ENCODE results near the gene HK1.
"Not testable (repeated sequence)": the region's sequence is repeated elsewhere in the genome, so short reads cannot be mapped to it uniquely, and the experiment has no call there.

The HK1 gene

GRCh38 chr10:69259547-69260243 lies 18.6 kb upstream of the HK1 start:
- no peak for DNase-seq

- DNase-seq: no peak
These were observed 17.1 kb upstream of the HK1 start for GRCh38 chr10:69261184-69261583.

- no peak for DNase-seq
These were observed 16.0 kb upstream of the HK1 start for GRCh38 chr10:69262292-69262751.

- no peak for DNase-seq
These were observed 12.8 kb upstream of the HK1 start for GRCh38 chr10:69265521-69265920.

GRCh38 chr10:69268761-69269416 lies 9.4 kb upstream of the HK1 start:
- no peak for DNase-seq

- no peak for DNase-seq
These were observed 8.5 kb upstream of the HK1 start for GRCh38 chr10:69269761-69270160.

- DNase-seq: no peak
These were observed 7.3 kb upstream of the HK1 start for GRCh38 chr10:69270990-69271389.

DNA sequence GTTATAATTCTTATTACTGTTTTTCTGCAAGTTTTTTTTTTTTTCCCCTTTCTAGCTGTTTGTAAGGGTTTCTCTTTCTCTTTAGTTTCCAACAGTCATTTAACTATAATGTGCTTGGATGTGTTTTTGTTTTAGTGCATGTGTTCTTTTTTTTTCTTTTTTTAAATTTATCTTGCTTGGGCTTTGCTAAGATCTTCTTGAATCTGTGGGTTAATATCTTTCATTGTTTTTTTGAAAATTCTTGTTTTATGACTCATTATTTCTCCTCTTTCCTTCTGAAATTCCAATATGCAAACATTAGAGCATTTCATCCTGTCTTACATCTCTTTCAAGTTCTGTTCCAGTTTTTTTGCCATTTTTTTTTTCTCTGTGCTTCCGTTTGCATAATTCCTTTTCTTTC lies 5.7 kb upstream of the HK1 start:
- DNase-seq: no peak

DNA sequence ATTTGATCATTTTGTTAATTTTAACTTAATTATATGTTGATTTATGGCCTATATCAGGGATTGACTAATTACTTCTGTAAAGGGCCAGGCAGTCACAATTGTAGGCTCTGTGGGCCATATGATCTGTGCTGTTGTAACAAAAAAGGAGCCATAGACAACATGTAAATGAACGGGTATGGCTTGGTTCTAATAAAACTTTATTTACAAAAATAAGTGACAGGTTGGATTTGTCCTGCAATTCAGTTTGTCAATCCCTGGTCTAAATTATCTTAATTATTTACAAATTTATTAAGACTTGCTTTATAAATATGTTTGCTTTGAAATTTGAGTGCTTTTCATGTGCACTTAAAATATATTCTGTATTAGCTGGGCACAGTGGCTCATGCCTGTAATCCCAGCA lies 2.9 kb upstream of the HK1 start:
- no peak for DNase-seq

DNA sequence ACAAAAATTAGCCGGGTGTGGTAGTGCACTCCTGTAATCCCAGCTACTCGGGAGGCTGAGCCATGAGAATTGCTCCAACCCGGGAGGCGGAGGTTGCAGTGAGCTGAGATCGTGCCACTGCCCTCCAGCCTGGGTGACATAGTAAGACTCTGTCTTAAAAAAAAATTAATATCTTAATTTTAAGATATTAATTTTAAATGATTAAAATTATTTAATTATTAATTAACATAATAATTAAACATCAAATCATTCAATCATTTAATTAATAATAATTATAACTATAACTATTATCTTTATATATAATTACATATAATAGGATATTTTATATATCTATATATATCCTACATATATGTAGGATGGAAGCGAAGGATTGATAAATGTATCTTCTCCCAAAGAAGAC lies 1.8 kb upstream of the HK1 start:
- no peak for DNase-seq

GRCh38 chr10:69279110-69279509 lies 814 bp downstream of the HK1 start:
- no peak for DNase-seq

GRCh38 chr10:69281507-69282413 lies 3.5 kb downstream of the HK1 start:
- DNase-seq: no peak

- not testable (repeated sequence) for DNase-seq
These were observed 6.1 kb downstream of the HK1 start for GRCh38 chr10:69284402-69284801.

- no peak for DNase-seq
These were observed 7.4 kb downstream of the HK1 start for GRCh38 chr10:69285699-69286098.

DNA sequence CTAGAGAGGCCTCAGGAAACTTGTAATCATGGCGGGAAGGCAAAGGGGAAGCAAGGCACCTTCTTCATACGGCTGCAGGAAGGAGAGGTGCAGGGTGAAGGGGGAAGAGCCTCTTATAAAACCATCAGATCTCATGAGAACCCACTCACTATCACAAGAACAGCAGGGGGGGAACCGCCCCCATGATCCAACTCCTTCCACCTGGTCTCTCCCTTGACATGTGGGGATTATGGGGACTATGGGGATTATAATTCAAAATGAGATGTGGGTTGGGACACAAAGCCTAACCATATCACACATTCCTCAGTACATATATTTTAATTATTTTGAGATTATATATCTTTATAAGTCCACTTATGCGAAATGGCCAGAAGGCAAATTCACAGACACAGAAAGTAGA lies 8.9 kb downstream of the HK1 start:
- no peak for DNase-seq

GRCh38 chr10:69290993-69291392 lies 12.7 kb downstream of the HK1 start:
- DNase-seq: no peak

GRCh38 chr10:69292459-69292858 lies 14.2 kb downstream of the HK1 start:
- no peak for DNase-seq

DNA sequence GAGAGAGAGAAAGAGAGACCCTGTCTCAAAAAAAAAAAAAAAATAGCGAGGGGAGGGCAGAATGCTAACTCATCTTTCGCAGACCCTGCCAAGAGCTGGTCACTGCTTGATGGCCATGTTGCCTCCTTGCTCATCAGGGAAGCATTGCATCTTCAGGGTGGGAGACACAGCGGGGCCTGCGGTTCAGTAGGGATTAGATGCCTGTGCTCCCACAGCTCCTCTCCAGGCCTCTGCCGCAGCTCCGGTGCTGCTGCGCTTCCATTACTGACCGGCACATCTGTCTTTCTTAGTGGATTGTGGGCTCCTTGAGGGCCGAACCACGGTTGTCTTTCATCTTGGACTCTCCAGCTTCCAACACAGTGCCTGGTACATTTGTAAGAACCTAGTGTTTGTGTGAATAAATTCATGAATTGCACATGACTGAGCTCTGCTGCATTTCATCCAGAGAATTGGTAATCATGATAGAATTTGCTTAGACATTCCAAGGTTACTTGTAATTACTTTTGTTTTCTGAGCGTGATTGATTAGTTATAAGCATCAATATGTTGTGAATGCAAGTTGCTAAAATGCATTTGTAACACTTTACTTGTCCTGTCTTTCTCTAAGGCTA lies 16.8 kb downstream of the HK1 start:
- no peak for DNase-seq

GRCh38 chr10:69303632-69304051 lies 25.3 kb downstream of the HK1 start:
- no peak for DNase-seq

GRCh38 chr10:69306421-69306820 lies 28.1 kb downstream of the HK1 start:
- no peak for DNase-seq

GRCh38 chr10:69307434-69307833 lies 29.1 kb downstream of the HK1 start:
- DNase-seq: no peak

DNA sequence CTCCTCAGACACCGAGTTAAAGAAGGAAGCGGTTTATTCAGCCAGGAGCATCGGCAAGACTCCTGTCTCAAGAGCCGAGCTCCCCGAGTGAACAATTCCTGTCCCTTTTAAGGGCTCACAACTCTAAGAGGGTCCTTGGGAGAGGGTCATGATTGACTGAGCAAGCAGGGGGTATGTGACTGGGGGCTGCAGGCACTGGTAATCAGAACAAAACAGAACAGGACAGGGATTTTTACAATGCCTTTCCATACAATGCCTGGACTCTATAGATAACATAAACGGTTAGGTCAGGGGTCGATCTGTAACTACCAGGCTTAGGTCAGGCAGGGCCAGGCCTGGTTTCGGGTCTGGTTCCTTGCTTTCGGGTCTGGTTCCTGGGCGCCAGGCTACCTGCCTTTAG lies 30.0 kb downstream of the HK1 start:
- DNase-seq: not testable (repeated sequence)

DNA sequence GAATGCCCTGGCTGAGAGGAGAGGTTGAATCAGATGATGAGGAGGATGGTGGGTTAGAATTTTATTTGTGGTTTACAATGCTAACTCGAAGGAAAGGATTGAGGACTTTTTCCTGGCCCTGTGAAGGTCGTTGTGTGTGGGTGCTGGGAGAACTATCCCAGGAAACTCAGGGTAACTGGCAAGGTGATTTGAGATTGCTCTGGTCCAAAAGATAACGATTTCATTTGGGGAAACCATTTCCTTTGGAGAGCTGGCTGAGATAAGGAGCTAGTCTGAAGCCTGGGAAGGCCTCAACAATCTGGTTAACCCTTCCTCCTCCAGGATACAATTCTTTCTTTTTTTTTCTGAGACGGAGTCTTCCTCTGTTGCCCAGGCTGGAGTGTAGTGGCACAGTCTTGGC lies 33.0 kb downstream of the HK1 start:
- DNase-seq: no peak
